GM19463 (cell line): ENCODE data around the gene SGTB.
A peak's percentile ranks its signal among the peaks of the same experiment; 100 is the strongest.

Experiments used
- ATAC-seq: cut with Tn5 transposase; IDR thresholded peaks from one replicate; pipeline ENCODE4 v1.9.1; 2021; ENCODE audit warnings: mild to moderate bottlenecking, moderate library complexity; ENCODE audit not compliant: unreplicated experiment

Gene SGTB

GRCh38 chr5:65721720-65722574 is at the start of gene SGTB, which contains the start of gene NLN:
Gene SGTB (minus strand): TSS chr5:65722109. CDS start chr5:65720807, 1,302 bp downstream.
Gene NLN (plus strand): TSS chr5:65722205. CDS start chr5:65722374, 169 bp downstream.
- ATAC-seq: peak; percentile 93

GRCh38 chr5:65771266-65771665 is 49.4 kb upstream of the SGTB start:
- ATAC-seq: no peak

- no peak for ATAC-seq
These were observed 47.6 kb upstream of the SGTB start for GRCh38 chr5:65769539-65769938.

- ATAC-seq: no peak
These were observed 46.9 kb upstream of the SGTB start for GRCh38 chr5:65768723-65769346.

GRCh38 chr5:65767565-65767964 is 45.7 kb upstream of the SGTB start:
- ATAC-seq: no peak

- ATAC-seq: no peak
These were observed 44.9 kb upstream of the SGTB start for GRCh38 chr5:65766781-65767180.

GRCh38 chr5:65766175-65766574 is 44.3 kb upstream of the SGTB start:
- ATAC-seq: no peak

GRCh38 chr5:65765582-65765981 is 43.7 kb upstream of the SGTB start:
- ATAC-seq: no peak

GRCh38 chr5:65762234-65762633 is 40.3 kb upstream of the SGTB start:
- no peak for ATAC-seq

- ATAC-seq: no peak
These were observed 38.8 kb upstream of the SGTB start for GRCh38 chr5:65760504-65761275.

GRCh38 chr5:65758546-65759144 is 36.7 kb upstream of the SGTB start:
- no peak for ATAC-seq

GRCh38 chr5:65753189-65753588 is 31.3 kb upstream of the SGTB start:
- ATAC-seq: no peak

GRCh38 chr5:65750938-65751337 is 29.0 kb upstream of the SGTB start:
- ATAC-seq: no peak

GRCh38 chr5:65749956-65750355 is 28.0 kb upstream of the SGTB start:
- ATAC-seq: no peak

GRCh38 chr5:65749221-65749844 is 27.4 kb upstream of the SGTB start:
- ATAC-seq: no peak

- peak; percentile 87 for ATAC-seq
These were observed 20.8 kb upstream of the SGTB start for GRCh38 chr5:65742565-65743231.

GRCh38 chr5:65739162-65739561 is 17.3 kb upstream of the SGTB start:
- ATAC-seq: no peak

- no peak for ATAC-seq
These were observed 16.4 kb upstream of the SGTB start for GRCh38 chr5:65738305-65738704.

GRCh38 chr5:65737842-65738241 is 15.9 kb upstream of the SGTB start:
- ATAC-seq: no peak

GRCh38 chr5:65736011-65736410 is 14.1 kb upstream of the SGTB start:
- no peak for ATAC-seq
